ENCODE data around the gene CDKN2AIP.

CDKN2AIP gene

DNA sequence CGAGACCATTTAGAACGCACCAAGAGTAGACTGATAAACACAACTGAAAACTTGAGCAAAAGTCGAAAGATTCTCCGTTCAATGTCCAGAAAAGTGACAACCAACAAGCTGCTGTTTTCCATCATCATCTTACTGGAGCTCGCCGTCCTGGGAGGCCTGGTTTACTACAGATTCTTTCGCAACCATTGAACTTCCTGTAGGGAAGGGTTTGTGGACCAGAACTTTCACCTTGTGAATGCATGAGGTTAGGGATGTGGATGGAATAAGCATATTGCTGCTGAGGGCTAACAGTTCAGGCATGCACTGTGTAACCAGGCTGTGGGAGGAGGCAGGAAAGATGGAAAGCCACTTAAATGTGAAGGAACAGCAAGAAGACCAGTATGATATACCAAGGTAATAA, 39.6 kb downstream of the CDKN2AIP start:
- DNase-seq (ENCODE audit: insufficient read length, low spot score) = no peak
- TF ChIP-seq, protein P1, sequence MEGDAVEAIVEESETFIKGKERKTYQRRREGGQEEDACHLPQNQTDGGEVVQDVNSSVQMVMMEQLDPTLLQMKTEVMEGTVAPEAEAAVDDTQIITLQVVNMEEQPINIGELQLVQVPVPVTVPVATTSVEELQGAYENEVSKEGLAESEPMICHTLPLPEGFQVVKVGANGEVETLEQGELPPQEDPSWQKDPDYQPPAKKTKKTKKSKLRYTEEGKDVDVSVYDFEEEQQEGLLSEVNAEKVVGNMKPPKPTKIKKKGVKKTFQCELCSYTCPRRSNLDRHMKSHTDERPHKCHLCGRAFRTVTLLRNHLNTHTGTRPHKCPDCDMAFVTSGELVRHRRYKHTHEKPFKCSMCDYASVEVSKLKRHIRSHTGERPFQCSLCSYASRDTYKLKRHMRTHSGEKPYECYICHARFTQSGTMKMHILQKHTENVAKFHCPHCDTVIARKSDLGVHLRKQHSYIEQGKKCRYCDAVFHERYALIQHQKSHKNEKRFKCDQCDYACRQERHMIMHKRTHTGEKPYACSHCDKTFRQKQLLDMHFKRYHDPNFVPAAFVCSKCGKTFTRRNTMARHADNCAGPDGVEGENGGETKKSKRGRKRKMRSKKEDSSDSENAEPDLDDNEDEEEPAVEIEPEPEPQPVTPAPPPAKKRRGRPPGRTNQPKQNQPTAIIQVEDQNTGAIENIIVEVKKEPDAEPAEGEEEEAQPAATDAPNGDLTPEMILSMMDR (IDR thresholded peaks at IDR 0.05; ENCODE audit: insufficient read depth, missing control alignments) = no peak
- FAIRE-seq = no peak

DNA sequence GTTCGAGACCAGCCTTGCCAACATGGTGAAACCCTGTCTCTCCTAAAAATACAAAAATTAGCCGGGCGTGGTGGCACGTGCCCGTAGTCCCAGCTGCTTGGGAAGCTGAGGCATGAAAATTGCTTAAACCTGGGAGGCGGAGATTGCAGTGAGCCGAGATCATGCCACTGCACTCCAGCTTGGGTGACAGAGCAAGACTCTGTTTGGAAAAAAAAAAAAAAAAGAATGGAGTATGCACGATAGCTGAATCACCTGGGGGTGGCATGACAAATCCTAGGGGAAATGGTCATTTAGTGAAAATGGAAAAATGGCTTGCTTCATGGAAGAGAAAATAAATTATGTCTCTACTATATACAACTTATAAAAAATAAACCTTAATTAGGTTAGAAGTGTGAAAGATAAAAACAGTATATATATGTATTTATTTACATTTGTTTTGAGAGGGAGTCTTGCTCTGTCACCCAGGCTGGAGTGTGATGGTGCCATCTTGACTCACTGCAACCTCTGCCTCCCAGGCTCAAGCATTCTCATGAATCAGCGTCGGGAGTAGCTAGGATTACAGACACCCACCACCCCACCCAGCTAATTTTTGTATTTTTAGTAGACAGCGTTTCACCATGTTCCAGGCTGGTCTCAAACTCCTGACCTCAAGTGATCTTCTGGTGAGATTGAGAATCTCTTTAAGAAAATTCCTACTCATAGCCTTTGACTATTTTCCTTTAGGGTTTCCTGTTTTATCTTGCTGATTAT, 41.1 kb downstream of the CDKN2AIP start:
- TF ChIP-seq, protein P1 (IDR thresholded peaks at IDR 0.05; ENCODE audit: insufficient read depth, missing control alignments) = no peak
- FAIRE-seq = no peak
- DNase-seq (ENCODE audit: insufficient read length, low spot score) = no peak

DNA sequence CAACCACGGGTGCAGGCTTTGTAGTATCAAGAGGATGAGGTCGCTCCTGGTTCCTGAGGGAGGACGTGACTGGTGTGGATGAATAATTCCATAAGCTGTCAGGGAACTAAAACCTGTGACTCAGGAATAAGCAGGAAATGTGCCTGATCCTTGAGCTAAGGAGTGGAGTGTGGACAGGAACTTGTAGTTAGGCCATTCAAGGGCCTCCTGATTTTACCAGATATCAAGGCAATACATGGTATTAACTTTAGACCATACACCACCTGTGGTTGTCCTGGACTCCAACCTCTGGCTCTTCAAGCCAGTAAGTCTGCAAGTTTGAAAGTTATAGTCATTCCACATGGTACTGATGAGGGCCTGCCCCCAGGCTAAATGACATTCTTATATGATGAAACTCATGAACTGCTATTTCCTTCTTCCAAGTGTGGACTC, 48.4 kb downstream of the CDKN2AIP start:
- FAIRE-seq (no peak), DNase-seq (ENCODE audit: insufficient read length, low spot score) (no peak)
- TF ChIP-seq, protein P1 (IDR thresholded peaks at IDR 0.05; ENCODE audit: insufficient read depth, missing control alignments) = no peak

DNA sequence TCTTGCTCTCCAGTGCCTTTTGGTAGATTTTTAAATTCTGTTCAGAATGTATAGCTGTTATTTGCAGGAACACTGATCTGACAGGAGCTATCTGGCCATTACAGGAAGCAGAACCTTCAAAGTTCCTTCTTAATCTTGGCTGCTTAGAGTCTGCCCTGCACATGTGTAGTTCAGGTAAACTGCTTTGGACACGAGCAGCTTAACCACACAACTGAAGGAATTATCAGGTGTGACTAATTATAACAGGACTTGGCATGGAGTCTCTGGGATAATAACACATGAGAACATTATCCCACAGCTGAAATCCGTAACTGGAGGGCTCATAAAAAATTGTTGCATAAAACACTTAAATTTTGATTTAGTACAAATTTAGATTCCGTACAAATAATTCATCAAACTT, 48.8 kb downstream of the CDKN2AIP start:
- TF ChIP-seq, protein P1 (IDR thresholded peaks at IDR 0.05; ENCODE audit: insufficient read depth, missing control alignments) = no peak
- FAIRE-seq (no peak), DNase-seq (ENCODE audit: insufficient read length, low spot score) (no peak)

DNA sequence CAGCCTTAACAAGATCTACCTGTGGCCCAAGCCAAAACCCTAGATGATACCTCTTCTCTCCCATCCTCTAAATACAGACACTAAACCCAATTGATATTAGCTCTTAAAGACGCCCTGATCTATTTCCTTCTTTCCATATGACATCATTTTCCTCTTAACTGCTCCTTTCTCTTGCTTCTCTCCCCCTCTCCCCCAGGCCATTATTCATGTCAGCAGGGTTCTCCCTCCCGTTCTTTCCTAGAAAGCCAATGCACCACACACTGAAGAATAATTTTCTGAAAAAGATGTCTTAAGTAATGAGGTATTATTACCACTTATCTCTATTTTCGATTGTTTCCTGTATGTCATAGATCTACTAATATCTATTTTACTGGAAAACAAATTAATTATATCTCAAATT, 50.7 kb downstream of the CDKN2AIP start:
- DNase-seq (ENCODE audit: insufficient read length, low spot score) (no peak), FAIRE-seq (no peak)
- TF ChIP-seq, protein P1 (IDR thresholded peaks at IDR 0.05; ENCODE audit: insufficient read depth, missing control alignments) = no peak

Data from D721Med (cell line).